Activated CD4-positive, alpha-beta T cell treated with anti-CD3 and anti-CD28 coated beads for 36 hours (primary cell): ENCODE data around the gene TOPBP1. TPM values are rescaled to one million over a fixed set of nuclear protein-coding genes. Genes with fewer than 3 reads are reported as not detected.

Experiments used
- ATAC-seq: fragments of 200-7000 bp; cut with Tn5 transposase; one replicate; pipeline ENCODE4 v1.10.0; 2021; ENCODE audit warnings: mild to moderate bottlenecking, moderate library complexity
- CTCF ChIA-PET: fragments of 350-600 bp; sonication (Branson Sonifier 250); formaldehyde crosslinking; loops from one replicate; lab custom pipeline; 2021; ENCODE audit warnings: antibody characterized with exemption; lab: Charles Lee
- POLR2A ChIA-PET: fragments of 350-600 bp; sonication (Branson Sonifier 250); formaldehyde crosslinking; loops from one replicate; lab custom pipeline; 2021; ENCODE audit warnings: antibody characterized with exemption, inconsistent platforms; lab: Charles Lee
- DNase-seq: peaks from one replicate; pipeline ENCODE4 v3.0.0-alpha.2; 2020
- H3K27ac Mint-ChIP-seq: one replicate; pipeline ENCODE4 v1.8.0; 2021; ENCODE audit warnings: mixed read lengths
- H3K27me3 Mint-ChIP-seq: one replicate; pipeline ENCODE4 v1.8.0; 2021; ENCODE audit warnings: mixed read lengths
- H3K36me3 Mint-ChIP-seq: one replicate; pipeline ENCODE4 v1.8.0; 2021; ENCODE audit warnings: low read depth, mixed read lengths
- H3K4me1 Mint-ChIP-seq: one replicate; pipeline ENCODE4 v1.8.0; 2021; ENCODE audit warnings: mixed read lengths
- H3K4me3 Mint-ChIP-seq: one replicate; pipeline ENCODE4 v1.8.0; 2021; ENCODE audit warnings: mild to moderate bottlenecking, moderate library complexity, mixed read lengths
- H3K9me3 Mint-ChIP-seq: one replicate; pipeline ENCODE4 v1.8.0; 2021; ENCODE audit warnings: low read depth, mixed read lengths
- intact Hi-C, 2 experiments: fragments of 100-400 bp; cut with DNase I in 1 of 2; cut with micrococcal nuclease in 1 of 2; formaldehyde crosslinking; loops; one replicate each; pipeline versions ENCODE4 v1.14.2 to v1.15.1; 2022 to 2024; cut with DNase I, micrococcal nuclease
- total RNA-seq, 2 experiments: library from RNA; stranded (reverse); gene quantifications; one replicate each; pipeline ENCODE4 v1.2.3, GENCODE V29; 2021

The TOPBP1 gene
- total RNA-seq, 2 experiments from 2014 or later = 80.9 to 94.6 TPM

GRCh38 chr3:133606342-133606741 is 55.4 kb downstream of the TOPBP1 start:
- intact Hi-C loops = loop anchor here in 1 of 2 experiments (5.0 kb wide), 1 partner anchor 36 kb away; no protein-coding TSS in a partner anchor
- Mint-ChIP-seq H3K36me3 (peaks cover 62% of the 10 kb centered on the region), H3K4me1 (no peaks in the 10 kb centered on the region), H3K4me3 (no peak overlapping the region), H3K27ac (no peak overlapping the region), H3K9me3 (no peaks in the 10 kb centered on the region), H3K27me3 (no peaks in the 10 kb centered on the region)
- ChIA-PET CTCF (interaction anchor here (1.0 kb wide), 1 partner anchor 30 kb away, joined by 3 read pairs; no protein-coding TSS in a partner anchor), POLR2A (no interaction called here)
- DNase-seq = no peak
- ATAC-seq = no peak

DNA sequence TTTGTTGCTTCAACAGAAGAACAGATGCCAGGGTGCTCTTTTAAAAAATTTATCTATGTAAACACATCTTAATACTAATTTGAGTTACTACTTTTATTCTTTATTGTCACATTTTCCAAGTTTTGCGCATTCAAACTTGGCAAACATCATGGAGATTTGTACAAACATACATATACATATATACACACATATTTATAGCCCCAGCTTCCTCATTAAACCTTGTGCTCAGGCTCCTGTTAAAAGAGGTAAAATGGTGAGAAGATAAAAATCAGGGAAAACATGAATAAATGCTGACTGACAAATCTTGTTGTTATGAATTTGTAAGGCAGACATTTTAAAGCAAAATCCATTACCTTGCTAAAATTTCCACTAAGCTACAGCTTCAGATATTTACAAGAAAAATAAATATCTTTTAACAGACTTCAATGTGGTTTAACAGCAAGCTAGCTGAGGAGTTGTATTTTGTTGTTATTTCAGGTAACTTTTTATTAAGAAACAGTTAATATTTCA is 61.1 kb downstream of the TOPBP1 start:
- intact Hi-C loops = no loop called here
- CTCF ChIA-PET = interaction anchor here (1.0 kb wide), 1 partner anchor 23 kb away, joined by 3 read pairs; no protein-coding TSS in a partner anchor

GRCh38 chr3:133599280-133599679 is 62.5 kb downstream of the TOPBP1 start:
- CTCF ChIA-PET = no interaction called here

More for the DNA sequence above, 61.1 kb downstream of the TOPBP1 start:
- peaks cover 31% of the 10 kb centered on the region for H3K36me3 Mint-ChIP-seq
- POLR2A ChIA-PET = interaction anchor here (0.6 to 1.1 kb wide), 2 partner anchors 44 to 112 kb away, joined by 3 read pairs; no protein-coding TSS in a partner anchor
- no peaks in the 10 kb centered on the region for H3K27me3 Mint-ChIP-seq
- no peak overlapping the region for H3K27ac Mint-ChIP-seq
- DNase-seq (no peak), ATAC-seq (no peak)
- H3K4me1 Mint-ChIP-seq = peaks cover 12% of the 10 kb centered on the region
- no peak overlapping the region for H3K4me3 Mint-ChIP-seq
- H3K9me3 Mint-ChIP-seq = no peaks in the 10 kb centered on the region

DNA sequence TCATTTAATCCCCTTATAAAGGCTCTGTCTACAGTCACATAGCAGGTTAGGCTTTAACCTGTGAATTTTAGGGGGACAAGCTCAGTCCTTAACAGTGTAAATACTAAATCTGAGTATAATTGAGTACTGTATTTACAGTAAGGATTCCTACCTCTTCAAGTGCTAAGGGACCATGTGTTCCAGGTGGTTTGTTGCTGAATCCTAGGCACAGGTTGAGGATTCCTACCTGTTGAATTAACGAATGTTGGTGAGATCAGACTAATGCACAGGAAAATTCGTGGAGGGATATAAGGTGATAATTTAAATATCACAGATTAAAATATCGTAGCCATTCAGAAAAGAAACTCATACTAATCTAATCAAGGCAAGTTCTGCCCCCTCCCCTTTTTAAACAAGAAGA is 63.3 kb downstream of the TOPBP1 start:
- no peak overlapping the region for H3K4me3 Mint-ChIP-seq
- H3K36me3 Mint-ChIP-seq = peaks cover 26% of the 10 kb centered on the region
- ATAC-seq (no peak), DNase-seq (no peak)
- no peak overlapping the region for H3K27ac Mint-ChIP-seq
- H3K27me3 Mint-ChIP-seq = no peaks in the 10 kb centered on the region
- ChIA-PET POLR2A (no interaction called here), CTCF (no interaction called here)
- peaks cover 22% of the 10 kb centered on the region for H3K4me1 Mint-ChIP-seq
- intact Hi-C loops = no loop called here
- no peaks in the 10 kb centered on the region for H3K9me3 Mint-ChIP-seq

More at GRCh38 chr3:133599280-133599679, 62.5 kb downstream of the TOPBP1 start:
- DNase-seq (no peak), ATAC-seq (no peak)
- Mint-ChIP-seq H3K27me3 (no peaks in the 10 kb centered on the region), H3K9me3 (no peaks in the 10 kb centered on the region), H3K27ac (no peak overlapping the region), H3K36me3 (peaks cover 28% of the 10 kb centered on the region), H3K4me1 (peaks cover 22% of the 10 kb centered on the region), H3K4me3 (no peak overlapping the region)
- POLR2A ChIA-PET = interaction anchor here (1.1 kb wide), 1 partner anchor 91 kb away, joined by 3 read pairs; no protein-coding TSS in a partner anchor
- intact Hi-C loops = no loop called here

DNA sequence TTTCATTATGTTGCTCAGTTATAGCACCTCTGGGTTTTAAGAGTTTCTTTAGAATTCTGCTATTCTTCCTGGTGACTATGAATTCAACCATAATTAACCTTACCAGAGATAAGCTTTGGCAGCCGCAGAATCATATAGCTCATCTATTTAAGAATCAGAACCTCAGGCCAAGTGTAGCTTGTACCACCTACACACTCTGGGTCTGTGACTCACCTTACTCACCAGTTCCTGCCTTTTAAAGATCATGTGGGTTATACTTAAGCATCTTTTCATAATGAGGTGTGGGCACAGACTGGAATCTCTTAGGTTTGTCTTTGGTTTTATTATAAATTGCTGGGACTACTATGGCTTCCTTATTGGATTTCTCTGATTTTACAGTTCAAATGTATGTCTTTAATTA is 66.4 kb downstream of the TOPBP1 start:
- no peaks in the 10 kb centered on the region for H3K27me3 Mint-ChIP-seq
- POLR2A ChIA-PET = interaction anchor here (0.6 to 1.8 kb wide), 5 partner anchors 9 to 170 kb away, joined by 3 to 24 read pairs (median 3); partner anchors contain the start of gene CDV3
- intact Hi-C loops = no loop called here
- ATAC-seq (peak; percentile 95), DNase-seq (peak; percentile 58)
- CTCF ChIA-PET = interaction anchor here (0.6 to 1.7 kb wide), 7 partner anchors 10 to 869 kb away, joined by 3 to 8 read pairs (median 3); no protein-coding TSS in a partner anchor
- peaks cover 9% of the 10 kb centered on the region for H3K36me3 Mint-ChIP-seq
- H3K9me3 Mint-ChIP-seq = no peaks in the 10 kb centered on the region
- peak overlapping the region; percentile 24 for H3K27ac Mint-ChIP-seq
- no peak overlapping the region for H3K4me3 Mint-ChIP-seq
- H3K4me1 Mint-ChIP-seq = peaks cover 32% of the 10 kb centered on the region

DNA sequence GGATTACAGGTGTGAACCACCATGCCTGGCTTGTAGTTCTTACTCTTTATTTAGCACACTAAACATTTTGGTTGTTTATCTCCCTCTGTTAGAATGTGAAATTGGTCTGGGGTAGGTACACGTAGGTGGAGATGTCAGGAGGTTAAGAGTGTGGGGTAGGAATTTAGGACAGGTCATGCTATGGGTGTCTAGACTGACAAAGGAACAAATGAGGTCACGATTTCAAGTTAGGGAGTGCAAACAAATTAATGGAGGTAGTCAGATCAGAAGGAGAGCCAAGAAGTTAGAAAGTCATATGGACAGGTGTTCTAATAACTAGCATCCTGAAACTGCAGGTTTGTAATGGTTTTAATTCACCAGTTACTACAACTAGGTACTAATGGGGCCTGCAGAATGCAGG is 68.5 kb downstream of the TOPBP1 start:
- DNase-seq = no peak
- H3K4me3 Mint-ChIP-seq = no peak overlapping the region
- intact Hi-C loops = loop anchor here in 1 of 2 experiments (2.0 kb wide), 1 partner anchor 18 kb away; no protein-coding TSS in a partner anchor

DNA sequence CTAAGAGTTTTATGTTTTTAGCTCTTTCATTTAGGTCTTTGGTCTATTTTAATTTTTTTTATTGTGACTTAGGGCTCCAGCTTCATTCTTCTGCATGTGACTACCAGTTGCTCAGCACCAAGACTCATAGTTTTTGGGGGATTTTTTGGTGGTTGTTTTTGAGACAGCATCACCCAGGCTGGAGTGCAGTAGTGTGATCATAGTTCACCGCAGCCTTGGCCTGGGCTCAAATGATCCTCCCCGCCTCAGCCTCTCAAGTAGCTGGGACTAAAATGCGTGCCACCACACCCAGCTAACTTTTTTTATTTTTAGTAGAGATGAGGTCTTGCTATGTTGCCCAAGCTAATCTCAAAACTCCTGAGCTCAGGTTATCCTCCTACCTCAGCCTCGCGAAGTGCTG is 68.9 kb downstream of the TOPBP1 start:
- ChIA-PET CTCF (interaction anchor here (0.8 to 0.9 kb wide), 2 partner anchors 14 to 102 kb away, joined by 3 to 4 read pairs; no protein-coding TSS in a partner anchor), POLR2A (no interaction called here)
- H3K4me1 Mint-ChIP-seq = peaks cover 37% of the 10 kb centered on the region
- no peak for DNase-seq
- peak; percentile 17 for ATAC-seq
- H3K9me3 Mint-ChIP-seq = no peaks in the 10 kb centered on the region
- no peak overlapping the region for H3K4me3 Mint-ChIP-seq
- no peak overlapping the region for H3K27ac Mint-ChIP-seq
- peaks cover 26% of the 10 kb centered on the region for H3K36me3 Mint-ChIP-seq
- intact Hi-C loops = loop anchor here in 1 of 2 experiments (2.0 kb wide), 1 partner anchor 18 kb away; no protein-coding TSS in a partner anchor
- no peaks in the 10 kb centered on the region for H3K27me3 Mint-ChIP-seq

More for the DNA sequence above, 68.5 kb downstream of the TOPBP1 start:
- H3K27me3 Mint-ChIP-seq = no peaks in the 10 kb centered on the region
- peaks cover 33% of the 10 kb centered on the region for H3K4me1 Mint-ChIP-seq
- ChIA-PET POLR2A (no interaction called here), CTCF (interaction anchor here (0.9 kb wide), 1 partner anchor 15 kb away, joined by 4 read pairs; no protein-coding TSS in a partner anchor)
- peaks cover 24% of the 10 kb centered on the region for H3K36me3 Mint-ChIP-seq
- H3K9me3 Mint-ChIP-seq = no peaks in the 10 kb centered on the region
- ATAC-seq = no peak
- peak overlapping the region; percentile 38 for H3K27ac Mint-ChIP-seq

DNA sequence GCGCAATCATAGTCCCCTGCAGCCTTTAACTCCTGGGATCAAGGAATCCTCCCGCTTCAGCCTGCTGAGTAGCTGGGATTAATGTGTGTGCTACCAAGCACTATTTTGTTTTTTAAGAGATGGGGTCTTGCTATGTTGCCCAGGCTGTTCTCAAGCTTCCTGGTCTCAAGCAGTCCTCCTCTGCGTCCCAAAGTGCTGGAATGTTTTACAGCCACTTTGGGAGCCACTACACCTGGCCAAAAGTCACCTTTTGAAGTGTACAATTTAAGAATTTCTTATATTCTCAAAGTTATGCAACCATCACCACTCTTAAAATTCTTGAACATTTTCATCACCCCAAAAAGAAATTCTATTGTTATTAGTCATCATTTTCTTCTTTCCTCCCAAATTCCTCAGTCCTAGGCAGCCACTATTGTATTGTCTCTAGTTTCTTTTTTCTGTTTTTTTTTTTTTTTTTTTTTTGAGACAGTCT is 70.4 kb downstream of the TOPBP1 start:
- DNase-seq (no peak), ATAC-seq (no peak)
- Mint-ChIP-seq H3K4me3 (no peak overlapping the region), H3K4me1 (peaks cover 38% of the 10 kb centered on the region), H3K9me3 (no peaks in the 10 kb centered on the region), H3K27me3 (no peaks in the 10 kb centered on the region), H3K27ac (no peak overlapping the region), H3K36me3 (peaks cover 33% of the 10 kb centered on the region)
- intact Hi-C loops = no loop called here
- ChIA-PET CTCF (interaction anchor here (0.6 to 0.8 kb wide), 2 partner anchors 13 to 100 kb away, joined by 3 to 5 read pairs; no protein-coding TSS in a partner anchor), POLR2A (no interaction called here)

- no peaks in the 10 kb centered on the region for H3K9me3 Mint-ChIP-seq
- POLR2A ChIA-PET = no interaction called here
- H3K36me3 Mint-ChIP-seq = peaks cover 44% of the 10 kb centered on the region
- intact Hi-C loops = loop anchor here in 1 of 2 experiments (10.0 kb wide), 1 partner anchor 55 kb away; no protein-coding TSS in a partner anchor
- H3K27me3 Mint-ChIP-seq = no peaks in the 10 kb centered on the region
- DNase-seq = no peak
- peak overlapping the region; percentile 63 for H3K27ac Mint-ChIP-seq
- H3K4me3 Mint-ChIP-seq = no peak overlapping the region
- ATAC-seq = no peak
- H3K4me1 Mint-ChIP-seq = peaks cover 30% of the 10 kb centered on the region
- CTCF ChIA-PET = no interaction called here
Observed at GRCh38 chr3:133589503-133589902, 72.2 kb downstream of the TOPBP1 start.

DNA sequence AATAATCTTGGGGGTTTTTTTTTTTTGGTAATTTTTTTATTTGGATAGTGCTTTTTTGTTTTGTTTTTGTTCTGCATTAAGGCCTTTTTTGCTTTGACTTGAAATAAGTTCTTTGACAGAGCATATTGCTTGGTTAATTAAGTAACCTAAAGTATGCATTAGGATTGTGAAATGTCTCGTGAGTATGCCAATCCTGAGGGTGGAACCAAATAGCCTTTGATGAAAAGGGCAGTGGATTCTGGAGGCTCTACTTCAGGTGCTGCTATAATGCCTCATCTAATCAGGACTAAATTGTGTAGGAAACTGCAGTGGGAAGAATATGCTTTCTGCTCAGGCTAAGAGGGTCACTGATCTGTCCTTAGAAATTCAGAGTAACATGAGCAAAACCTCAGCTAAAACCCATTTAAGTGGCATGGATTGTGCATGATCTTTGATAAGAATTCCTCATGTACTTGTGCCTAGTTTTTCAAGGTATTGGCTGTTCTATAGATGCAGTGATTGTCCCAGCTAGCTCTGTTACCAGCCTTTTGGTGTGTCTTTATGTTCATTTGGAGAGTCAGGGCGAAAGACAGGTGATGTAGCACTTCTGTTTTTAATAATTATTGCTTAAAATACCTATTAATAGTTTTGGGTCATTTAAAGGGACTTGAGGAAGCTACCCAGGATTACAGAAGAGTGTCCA is 72.8 kb downstream of the TOPBP1 start:
- intact Hi-C loops = loop anchor here in 1 of 2 experiments (10.0 kb wide), 1 partner anchor 56 kb away; no protein-coding TSS in a partner anchor
- Mint-ChIP-seq H3K9me3 (no peaks in the 10 kb centered on the region), H3K36me3 (peaks cover 45% of the 10 kb centered on the region), H3K4me3 (no peak overlapping the region), H3K27me3 (no peaks in the 10 kb centered on the region), H3K4me1 (peaks cover 30% of the 10 kb centered on the region), H3K27ac (no peak overlapping the region)
- POLR2A ChIA-PET = no interaction called here
- DNase-seq = no peak
- no peak for ATAC-seq
- CTCF ChIA-PET = interaction anchor here (1.5 to 2.5 kb wide), 2 partner anchors 9 to 11 kb away, joined by 3 to 11 read pairs; no protein-coding TSS in a partner anchor

- peaks cover 53% of the 10 kb centered on the region for H3K36me3 Mint-ChIP-seq
- no peaks in the 10 kb centered on the region for H3K9me3 Mint-ChIP-seq
Observed at GRCh38 chr3:133588035-133588434, 73.7 kb downstream of the TOPBP1 start.

More at GRCh38 chr3:133588035-133588434, 73.7 kb downstream of the TOPBP1 start:
- Mint-ChIP-seq H3K4me3 (no peak overlapping the region), H3K27ac (peak overlapping the region; percentile 14), H3K4me1 (peaks cover 30% of the 10 kb centered on the region), H3K27me3 (no peaks in the 10 kb centered on the region)
- peak; percentile 25 for ATAC-seq
- intact Hi-C loops = loop anchor here in 1 of 2 experiments (10.0 kb wide), 1 partner anchor 57 kb away; no protein-coding TSS in a partner anchor
- CTCF ChIA-PET = interaction anchor here (1.0 to 2.5 kb wide), 3 partner anchors 10 to 99 kb away, joined by 3 to 11 read pairs (median 3); no protein-coding TSS in a partner anchor
- DNase-seq = no peak
- POLR2A ChIA-PET = interaction anchor here (1.1 to 1.2 kb wide), 2 partner anchors 10 to 12 kb away, joined by 3 read pairs; no protein-coding TSS in a partner anchor
